ENCODE results near the gene WTAP.
"Not testable (repeated sequence)": the region's sequence is repeated elsewhere in the genome, so short reads cannot be mapped to it uniquely, and the experiment has no call there.

The WTAP gene

GRCh38 chr6:159693894-159694545, 33.3 kb upstream of the WTAP start:
- DNase-seq, result no peak

DNA sequence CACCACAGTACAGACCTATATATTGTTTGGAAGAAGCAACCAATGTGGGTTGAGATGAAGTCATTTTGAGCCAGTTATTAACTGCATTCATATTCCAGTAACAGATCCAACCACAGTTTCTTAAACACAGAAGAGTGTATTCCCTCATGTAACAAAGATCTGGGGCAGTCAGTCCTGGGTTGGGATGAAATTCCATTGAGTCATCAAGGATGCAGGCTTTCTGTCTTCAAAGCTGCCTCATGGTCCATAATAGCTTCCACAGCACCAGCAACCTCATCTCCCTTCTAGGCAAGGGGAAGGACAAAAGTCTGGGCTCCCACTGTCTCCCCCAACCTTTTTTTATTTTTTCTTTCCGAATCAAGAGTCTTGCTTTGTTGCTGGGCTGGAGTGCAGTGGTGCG, 31.3 kb upstream of the WTAP start:
- DNase-seq, result no peak

- DNase-seq, result no peak
Observed at GRCh38 chr6:159700970-159701369, 26.3 kb upstream of the WTAP start.

DNA sequence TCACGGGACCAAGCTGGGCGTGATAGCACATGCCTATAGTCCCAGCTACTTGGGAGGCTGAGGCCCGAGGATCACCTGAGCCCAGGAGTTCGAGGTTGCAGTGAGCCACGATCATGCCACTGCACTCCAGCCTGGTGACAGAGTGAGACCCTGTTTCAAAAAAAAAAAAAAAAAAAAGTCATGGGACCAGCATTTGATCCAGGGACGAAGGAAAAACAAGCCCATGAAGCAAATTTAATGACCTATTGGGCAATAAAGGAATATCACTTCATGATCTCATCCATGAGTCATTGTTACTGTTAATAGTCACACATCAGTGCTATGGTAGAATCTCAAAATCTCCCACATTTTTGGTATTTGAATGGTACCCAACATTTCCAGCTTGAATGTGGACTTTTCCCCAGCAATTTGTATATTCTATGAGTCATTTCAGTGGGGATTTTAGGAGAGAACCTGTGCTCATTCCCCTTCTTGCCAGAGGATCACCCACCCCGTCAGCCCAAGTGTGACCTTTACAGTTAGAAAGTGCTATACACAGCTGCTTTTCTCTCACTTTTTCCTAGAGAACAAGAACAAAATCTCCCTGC, 25.8 kb upstream of the WTAP start:
- DNase-seq, result no peak

- DNase-seq, result not testable (repeated sequence)
Observed at GRCh38 chr6:159710603-159711002, 16.7 kb upstream of the WTAP start.

DNA sequence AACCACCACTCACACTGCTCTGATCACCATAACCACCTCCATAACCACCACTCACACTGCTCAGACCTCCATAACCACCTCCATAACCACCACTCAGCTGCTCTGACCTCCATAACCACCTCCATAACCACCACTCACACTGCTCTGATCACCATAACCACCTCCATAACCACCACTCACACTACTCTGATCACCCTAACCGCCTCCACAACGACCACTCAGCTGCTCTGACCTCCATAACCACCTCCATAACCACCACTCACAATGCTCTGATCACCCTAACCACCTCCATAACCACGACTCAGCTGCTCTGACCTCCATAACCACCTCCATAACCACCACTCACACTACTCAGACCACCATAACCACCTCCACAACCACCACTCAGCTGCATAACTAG, 14.9 kb upstream of the WTAP start:
- DNase-seq, result not testable (repeated sequence)

DNA sequence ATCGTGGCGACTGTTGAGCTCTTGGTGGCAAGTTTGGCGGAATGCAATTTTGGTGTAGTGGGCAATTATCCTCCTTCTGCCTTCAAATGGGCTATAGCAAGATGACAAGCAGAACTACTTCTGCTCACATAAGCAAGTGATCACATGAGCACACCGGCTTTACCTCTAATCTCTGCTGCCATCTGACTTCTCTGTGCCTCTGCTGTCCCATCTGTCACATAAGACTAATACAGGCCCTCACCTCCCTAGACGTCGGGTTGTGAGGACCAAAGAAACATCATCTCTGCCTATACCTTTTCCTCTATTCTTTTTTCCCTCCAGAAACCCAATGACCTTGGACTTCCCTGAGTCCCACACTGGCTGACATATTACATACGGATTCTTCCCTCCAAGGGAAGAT, 13.3 kb upstream of the WTAP start:
- DNase-seq, result no peak

- DNase-seq, result no peak
Observed at GRCh38 chr6:159714404-159714803, 12.9 kb upstream of the WTAP start.

- DNase-seq, result no peak
Observed at GRCh38 chr6:159715166-159715565, 12.1 kb upstream of the WTAP start.

DNA sequence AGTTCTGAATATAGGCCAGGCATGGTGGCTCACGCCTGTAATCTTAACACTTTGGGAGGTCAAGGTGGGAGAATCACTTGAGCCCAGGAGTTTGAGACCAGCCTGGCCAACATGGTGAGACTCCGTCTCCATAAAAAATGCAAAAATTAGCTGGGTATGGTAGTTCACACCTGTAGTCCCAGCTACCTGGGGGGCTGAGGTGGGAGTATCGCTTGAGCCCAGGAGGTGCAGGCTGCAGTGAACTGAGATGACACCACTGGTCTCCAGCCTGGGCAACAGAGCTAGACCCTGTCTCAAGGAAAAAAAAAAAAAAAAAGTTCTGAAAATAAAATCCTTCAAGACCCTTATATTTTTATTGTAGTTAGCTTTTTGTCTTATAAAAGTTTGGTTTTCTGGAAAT, 11.7 kb upstream of the WTAP start:
- DNase-seq, result no peak

GRCh38 chr6:159716247-159717096, 10.8 kb upstream of the WTAP start:
- no peak for DNase-seq

DNA sequence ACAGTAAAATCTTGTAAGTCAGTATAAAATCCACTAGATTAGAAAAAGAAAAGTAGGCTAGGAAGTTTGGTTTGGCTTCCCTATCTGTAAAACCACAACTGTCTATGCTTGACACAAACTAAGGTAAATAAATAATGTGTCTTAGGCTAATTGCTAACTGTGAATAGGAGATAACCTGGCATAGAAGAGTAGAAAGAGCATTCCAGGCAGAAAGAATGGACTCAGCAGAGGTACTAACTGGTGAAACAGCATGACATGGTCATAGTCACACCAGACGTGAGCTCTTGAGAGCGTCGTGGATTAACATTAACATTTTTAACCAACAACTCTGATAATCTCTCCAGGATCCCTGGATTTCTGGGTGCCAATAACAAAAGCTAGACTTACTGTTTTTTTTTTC, 8.7 kb upstream of the WTAP start:
- no peak for DNase-seq

GRCh38 chr6:159719287-159719686, 8.0 kb upstream of the WTAP start:
- DNase-seq, result no peak

- peak; percentile 38 for DNase-seq
Observed at GRCh38 chr6:159720708-159721107, 6.6 kb upstream of the WTAP start.

DNA sequence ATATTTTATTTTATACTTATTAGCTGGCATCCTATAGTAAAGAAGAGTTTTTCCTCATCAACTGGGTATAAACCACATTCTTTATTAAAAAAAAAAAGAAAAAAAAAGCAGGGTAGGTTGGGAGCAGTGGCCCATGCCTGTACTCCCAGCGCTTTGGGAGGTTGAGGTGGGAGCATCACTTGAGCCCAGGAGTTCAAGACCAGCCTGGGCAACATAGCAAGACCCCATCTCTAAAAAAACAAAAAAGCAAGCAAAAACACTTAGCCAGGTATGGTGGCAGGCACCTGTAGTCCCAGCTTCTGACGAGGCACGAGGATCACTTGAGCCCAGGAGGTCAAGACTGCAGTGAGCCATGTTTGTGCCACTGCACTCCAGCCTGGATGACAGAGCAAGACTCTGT, 5.3 kb upstream of the WTAP start:
- not testable (repeated sequence) for DNase-seq

GRCh38 chr6:159722655-159723054, 4.7 kb upstream of the WTAP start:
- no peak for DNase-seq

DNA sequence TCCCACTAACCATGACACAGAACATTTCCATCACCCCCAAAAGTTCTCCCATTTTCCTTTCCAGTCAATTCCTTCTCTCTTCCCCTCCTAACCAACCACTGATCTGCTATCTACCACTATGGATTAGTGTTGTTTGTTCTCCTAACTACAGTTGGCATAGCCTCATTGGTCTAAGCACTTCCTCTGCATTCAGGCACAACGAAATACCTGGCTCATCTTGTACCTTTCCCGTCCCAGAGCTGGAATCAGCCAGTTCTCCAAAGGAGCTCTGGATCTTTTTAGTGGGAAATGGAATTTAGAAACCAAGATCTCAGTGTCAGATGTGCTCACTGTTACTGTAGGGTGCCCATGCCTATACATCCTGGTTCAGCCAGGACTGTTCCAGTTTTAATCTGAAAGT, 4.0 kb upstream of the WTAP start:
- no peak for DNase-seq

GRCh38 chr6:159724778-159725177, 2.5 kb upstream of the WTAP start:
- DNase-seq, result no peak

- not testable (repeated sequence) for DNase-seq
Observed at GRCh38 chr6:159725208-159725607, 2.1 kb upstream of the WTAP start.

DNA sequence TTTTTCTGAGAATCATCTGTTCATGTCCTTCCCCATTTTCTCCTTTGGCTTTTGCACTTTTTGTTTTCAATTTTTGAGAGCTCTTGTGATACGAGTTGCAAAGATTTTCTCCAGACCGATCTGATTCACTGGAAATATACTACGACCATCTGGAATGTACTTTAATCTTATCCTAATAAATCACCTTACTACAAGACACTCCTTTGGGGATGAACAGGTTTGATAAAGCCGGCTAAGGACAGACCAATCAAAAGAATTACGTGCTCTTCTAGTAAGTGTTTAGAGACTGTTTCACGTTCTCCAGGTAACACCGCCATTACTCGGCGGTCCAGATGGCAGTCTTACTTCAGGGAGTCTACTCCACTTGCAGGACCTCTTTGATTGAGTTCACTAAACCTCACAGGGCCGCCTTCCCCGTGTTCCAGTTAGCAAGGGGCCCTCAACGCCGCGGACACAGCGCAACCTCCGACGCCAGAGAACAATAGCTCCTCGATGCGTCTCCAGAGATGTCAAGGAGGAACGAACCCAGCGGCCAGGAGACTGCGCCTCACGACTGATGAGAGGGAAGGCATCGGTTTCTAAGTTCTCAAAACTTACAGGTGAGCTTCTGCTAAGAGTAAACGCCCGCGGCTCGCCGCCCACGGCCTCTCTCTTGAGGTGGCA, 920 bp upstream of the WTAP start:
- DNase-seq, result no peak

- no peak for DNase-seq
Observed at GRCh38 chr6:159727717-159728445, 575 bp downstream of the WTAP start.

- no peak for DNase-seq
Observed at GRCh38 chr6:159728531-159728964, 1.2 kb downstream of the WTAP start.

All from NCI-H1048 (cell line).